ENCODE data around the gene POU2AF3. TPM values are rescaled to one million over a fixed set of nuclear protein-coding genes. Genes with fewer than 3 reads are reported as not detected.

Gene POU2AF3
- total and polyA plus RNA-seq, 3 experiments from 2014 or later = not detected

GRCh38 chr11:111355956-111356659, 57.8 kb downstream of the POU2AF3 start:
- no peaks in the 10 kb centered on the region for H3K9me3 ChIP-seq (ENCODE audit: low read length)
- no peaks in the 10 kb centered on the region for H3K36me3 ChIP-seq (ENCODE audit: insufficient read depth, low read length)
- Mint-ChIP-seq H3K36me3 (no peaks in the 10 kb centered on the region), H3K4me3 (no peak overlapping the region), H3K27me3 (peaks cover 0 to 3% of the 10 kb centered on the region in 2 donors), H3K4me1 (no peaks in the 10 kb centered on the region), H3K9me3 (no peaks in the 10 kb centered on the region), H3K27ac (no peak overlapping the region)
- no peaks in the 10 kb centered on the region for H3K4me1 ChIP-seq (ENCODE audit: insufficient read depth, low read length)
- ChIA-PET POLR2A (no interaction called here), CTCF (interaction anchor here (1.4 kb wide), 1 partner anchor 21 kb away, joined by 4 read pairs; no protein-coding TSS in a partner anchor)
- no peak for DNase-seq
- no peak overlapping the region for H3K4me3 ChIP-seq (ENCODE audit: low read length)
- H3K27ac ChIP-seq (ENCODE audit: low read depth, low read length) = no peak overlapping the region
- no peaks in the 10 kb centered on the region for H3K27me3 ChIP-seq (ENCODE audit: insufficient read depth, low read length, poor library complexity, severe bottlenecking)

- Mint-ChIP-seq H3K4me1 (no peaks in the 10 kb centered on the region), H3K9me3 (no peaks in the 10 kb centered on the region), H3K36me3 (no peaks in the 10 kb centered on the region), H3K4me3 (no peak overlapping the region), H3K27me3 (no peaks in the 10 kb centered on the region), H3K27ac (no peak overlapping the region)
- POLR2A ChIA-PET = no interaction called here
- no peak overlapping the region for H3K27ac ChIP-seq (ENCODE audit: low read depth, low read length)
- DNase-seq = no peak
- no peak overlapping the region for H3K4me3 ChIP-seq (ENCODE audit: low read length)
- no peaks in the 10 kb centered on the region for H3K9me3 ChIP-seq (ENCODE audit: low read length)
- no peaks in the 10 kb centered on the region for H3K27me3 ChIP-seq (ENCODE audit: insufficient read depth, low read length, poor library complexity, severe bottlenecking)
- no peaks in the 10 kb centered on the region for H3K4me1 ChIP-seq (ENCODE audit: insufficient read depth, low read length)
- H3K36me3 ChIP-seq (ENCODE audit: insufficient read depth, low read length) = no peaks in the 10 kb centered on the region
- CTCF ChIA-PET = interaction anchor here (1.4 kb wide), 1 partner anchor 21 kb away, joined by 4 read pairs; no protein-coding TSS in a partner anchor
These were observed 58.3 kb downstream of the POU2AF3 start for GRCh38 chr11:111356660-111357048.

GRCh38 chr11:111357150-111358037, 59.0 kb downstream of the POU2AF3 start:
- no peaks in the 10 kb centered on the region for H3K9me3 Mint-ChIP-seq
- ChIA-PET POLR2A (no interaction called here), CTCF (interaction anchor here (1.4 kb wide), 1 partner anchor 20 kb away, joined by 4 read pairs; no protein-coding TSS in a partner anchor)
- H3K27ac Mint-ChIP-seq = no peak overlapping the region
- H3K9me3 ChIP-seq (ENCODE audit: low read length) = no peaks in the 10 kb centered on the region
- no peak for DNase-seq
- no peaks in the 10 kb centered on the region for H3K36me3 ChIP-seq (ENCODE audit: insufficient read depth, low read length)
- H3K36me3 Mint-ChIP-seq = no peaks in the 10 kb centered on the region
- no peaks in the 10 kb centered on the region for H3K4me1 Mint-ChIP-seq
- peaks cover 0 to 2% of the 10 kb centered on the region in 2 donors for H3K27me3 Mint-ChIP-seq
- H3K27ac ChIP-seq (ENCODE audit: low read depth, low read length) = no peak overlapping the region
- no peaks in the 10 kb centered on the region for H3K4me1 ChIP-seq (ENCODE audit: insufficient read depth, low read length)
- H3K4me3 Mint-ChIP-seq = no peak overlapping the region
- H3K4me3 ChIP-seq (ENCODE audit: low read length) = no peak overlapping the region
- H3K27me3 ChIP-seq (ENCODE audit: insufficient read depth, low read length, poor library complexity, severe bottlenecking) = no peaks in the 10 kb centered on the region

Other genes starting within 250 kb of the POU2AF3 start
- gene POU2AF2, start 52.8 kb upstream of the POU2AF3 start, total RNA-seq = not detected
- not detected for gene POU2AF2, start 52.8 kb upstream of the POU2AF3 start, polyA plus RNA-seq
- 1 to 10 TPM; 1.5 to 2.3 TPM for gene POU2AF1, start 80.7 kb downstream of the POU2AF3 start, total RNA-seq
- not detected for gene POU2AF1, start 80.7 kb downstream of the POU2AF3 start, polyA plus RNA-seq
- not detected for gene BTG4, start 213.8 kb downstream of the POU2AF3 start, total RNA-seq
- gene BTG4, start 213.8 kb downstream of the POU2AF3 start, polyA plus RNA-seq = not detected
- not detected for gene HOATZ, start 216.2 kb downstream of the POU2AF3 start, total RNA-seq
- not detected for gene HOATZ, start 216.2 kb downstream of the POU2AF3 start, polyA plus RNA-seq
- gene LAYN, start 242.2 kb downstream of the POU2AF3 start, total RNA-seq = 1 to 10 TPM in 1 of 2 experiments, under 1 TPM in 1; 0.85 to 1.4 TPM
- gene LAYN, start 242.2 kb downstream of the POU2AF3 start, polyA plus RNA-seq = 0.21 TPM